HFF-Myc (cell line): Measurements from ENCODE around the gene ACOT8.

Experiments
- DNase-seq: peaks from one replicate; pipeline ENCODE4 v3.0.0-alpha.2; 2011; ENCODE audit warnings: low read depth; ENCODE audit errors: extremely low read depth
- H3K4me3 ChIP-seq: replicated peaks from 2 replicates; pipeline ENCODE4 v1.5.1; 2011; ENCODE audit warnings: low read depth, mild to moderate bottlenecking, control low read depth, low read length
- CTCF ChIP-seq: IDR thresholded peaks from 2 replicates; pipeline ENCODE4 v1.5.1; 2012; ENCODE audit warnings: mild to moderate bottlenecking, low read depth, low read length, control low read depth; ENCODE audit errors: missing control alignments

The ACOT8 gene

GRCh38 chr20:45819466-45819865 is 37.7 kb downstream of the ACOT8 start:
- no peak for DNase-seq
- no peak for TF ChIP-seq CTCF
- no peak overlapping the region for H3K4me3 ChIP-seq

GRCh38 chr20:45818239-45818638 is 39.0 kb downstream of the ACOT8 start:
- no peak for TF ChIP-seq CTCF
- no peak overlapping the region for H3K4me3 ChIP-seq
- no peak for DNase-seq

- peak; percentile 67 for DNase-seq
- TF ChIP-seq CTCF = no peak
- no peak overlapping the region for H3K4me3 ChIP-seq
These were observed 39.6 kb downstream of the ACOT8 start for GRCh38 chr20:45817376-45818194.

- H3K4me3 ChIP-seq = no peak overlapping the region
- no peak for DNase-seq
- no peak for TF ChIP-seq CTCF
These were observed 40.2 kb downstream of the ACOT8 start for GRCh38 chr20:45816951-45817350.

- DNase-seq = no peak
- H3K4me3 ChIP-seq = peak overlapping the region; percentile 83
These were observed 42.9 kb downstream of the ACOT8 start for GRCh38 chr20:45814314-45814713.

GRCh38 chr20:45813489-45813888 is 43.7 kb downstream of the ACOT8 start:
- TF ChIP-seq CTCF = no peak
- no peak for DNase-seq
- H3K4me3 ChIP-seq = peak overlapping the region; percentile 83

More at GRCh38 chr20:45814314-45814713, 42.9 kb downstream of the ACOT8 start:
- TF ChIP-seq CTCF = no peak

- no peak for TF ChIP-seq CTCF
- no peak for DNase-seq
- peak overlapping the region; percentile 83 for H3K4me3 ChIP-seq
These were observed 44.2 kb downstream of the ACOT8 start for GRCh38 chr20:45813006-45813340.
